ENCODE data around the gene HOXC5. TPM values are rescaled to one million over a fixed set of nuclear protein-coding genes. Genes with fewer than 3 reads are reported as not detected.

Gene HOXC5
- total RNA-seq, 1 donor from 2014 or later = not detected

GRCh38 chr12:53995378-53996239 is 37.2 kb upstream of the HOXC5 start:
- Histone ChIP-seq H2AFZ (ENCODE audit: low read depth, low read length) (peak overlapping the region; percentile 64), H3K36me3 (ENCODE audit: insufficient read depth, low read length) (no peaks in the 10 kb centered on the region), H3K4me3 (ENCODE audit: insufficient read depth, low read depth, low read length) (peak overlapping the region; percentile 24), H3K9ac (ENCODE audit: low read length) (peak overlapping the region; percentile 20), H4K20me1 (ENCODE audit: insufficient read depth, low read length) (no peaks in the 10 kb centered on the region), H3K9me3 (ENCODE audit: insufficient read depth, low read depth, low read length) (peaks cover 10% of the 10 kb centered on the region), H3K27ac (ENCODE audit: low read depth, low read length) (no peak overlapping the region), H3K4me1 (ENCODE audit: insufficient read depth, low read length) (peaks cover 4% of the 10 kb centered on the region), H3K4me2 (ENCODE audit: low read length) (peak overlapping the region; percentile 78), H3K79me2 (ENCODE audit: insufficient read depth, low read length) (no peaks in the 10 kb centered on the region), H3K27me3 (ENCODE audit: insufficient read depth, low read length) (peaks cover 95% of the 10 kb centered on the region)
- H3K4me3 Mint-ChIP-seq (ENCODE audit: unreplicated experiment) = no peak overlapping the region
- no peak for FAIRE-seq
- no peak for DNase-seq (ENCODE audit: low read depth)
- TF ChIP-seq EZH2 (IDR thresholded peaks at IDR 0.05; ENCODE audit: insufficient read depth, low read length) (peak; percentile 56), CTCF (IDR thresholded peaks at IDR 0.05; ENCODE audit: insufficient read depth, low read depth, low read length) (no peak)
- no peaks in the 10 kb centered on the region for H3K36me3 Mint-ChIP-seq (ENCODE audit: low read depth, unreplicated experiment)
- peaks cover 85% of the 10 kb centered on the region for H3K27me3 Mint-ChIP-seq (ENCODE audit: low read depth, unreplicated experiment)
- no peaks in the 10 kb centered on the region for H3K4me1 Mint-ChIP-seq (ENCODE audit: low read depth, unreplicated experiment)
- H3K9me3 Mint-ChIP-seq (ENCODE audit: unreplicated experiment) = peaks cover 23% of the 10 kb centered on the region
- no peak overlapping the region for H3K27ac Mint-ChIP-seq (ENCODE audit: unreplicated experiment)

GRCh38 chr12:53996240-53997203 is 36.3 kb upstream of the HOXC5 start:
- no peak for TF ChIP-seq CTCF (IDR thresholded peaks at IDR 0.05; ENCODE audit: insufficient read depth, low read depth, low read length)
- no peak for TF ChIP-seq EZH2 (IDR thresholded peaks at IDR 0.05; ENCODE audit: insufficient read depth, low read length)
- Histone ChIP-seq H3K27me3 (ENCODE audit: insufficient read depth, low read length) (peaks cover 95% of the 10 kb centered on the region), H3K4me3 (ENCODE audit: insufficient read depth, low read depth, low read length) (peak overlapping the region; percentile 24), H3K27ac (ENCODE audit: low read depth, low read length) (no peak overlapping the region), H3K36me3 (ENCODE audit: insufficient read depth, low read length) (no peaks in the 10 kb centered on the region), H3K9me3 (ENCODE audit: insufficient read depth, low read depth, low read length) (peaks cover 10% of the 10 kb centered on the region), H2AFZ (ENCODE audit: low read depth, low read length) (no peak overlapping the region), H3K4me1 (ENCODE audit: insufficient read depth, low read length) (peaks cover 4% of the 10 kb centered on the region), H3K9ac (ENCODE audit: low read length) (no peak overlapping the region), H3K79me2 (ENCODE audit: insufficient read depth, low read length) (no peaks in the 10 kb centered on the region), H3K4me2 (ENCODE audit: low read length) (peak overlapping the region; percentile 78), H4K20me1 (ENCODE audit: insufficient read depth, low read length) (no peaks in the 10 kb centered on the region)
- peaks cover 84% of the 10 kb centered on the region for H3K27me3 Mint-ChIP-seq (ENCODE audit: low read depth, unreplicated experiment)
- H3K9me3 Mint-ChIP-seq (ENCODE audit: unreplicated experiment) = peaks cover 23% of the 10 kb centered on the region
- no peak for DNase-seq (ENCODE audit: low read depth)
- no peaks in the 10 kb centered on the region for H3K4me1 Mint-ChIP-seq (ENCODE audit: low read depth, unreplicated experiment)
- H3K27ac Mint-ChIP-seq (ENCODE audit: unreplicated experiment) = no peak overlapping the region
- no peak for FAIRE-seq
- no peak overlapping the region for H3K4me3 Mint-ChIP-seq (ENCODE audit: unreplicated experiment)
- H3K36me3 Mint-ChIP-seq (ENCODE audit: low read depth, unreplicated experiment) = no peaks in the 10 kb centered on the region
